Gastrocnemius medialis (tissue), 4 donors: ENCODE results near the gene AKAP10. TPM values are rescaled to one million over a fixed set of nuclear protein-coding genes. Genes with fewer than 3 reads are reported as not detected.
A peak's percentile ranks its signal among the peaks of the same experiment; 100 is the strongest.

Source experiments
- ATAC-seq, 2 donors: fragments of 150-250 bp; one replicate each; pipeline ENCODE4 v1.9.1; 2016
- DNase-seq, 2 donors: peaks; one replicate each; pipeline ENCODE4 v3.0.0-alpha.2; 2019
- H3K27ac ChIP-seq, 4 donors: fragments of 200-600 bp; sonication (generic); 1 replicate in 1 of 4; 2 replicates in 3 of 4; pipeline ENCODE4 v1.5.1; 2016 to 2018; ENCODE audit warnings: mild to moderate bottlenecking in 2 of 4, moderate library complexity in 1 of 4
- H3K27me3 ChIP-seq, 3 donors: fragments of 200-600 bp; sonication (generic) in 2 of 3; 1 replicate in 1 of 3; 2 replicates in 2 of 3; pipeline versions ENCODE4 v1.5.1 to v1.6.0; 2016 to 2019; ENCODE audit warnings: mild to moderate bottlenecking in 1 of 3, moderate library complexity in 1 of 3
- H3K36me3 ChIP-seq, 2 donors: fragments of 200-600 bp; sonication (generic) in 1 of 2; one replicate each; pipeline ENCODE4 v1.5.1; 2017 to 2018
- H3K4me1 ChIP-seq, 2 donors: fragments of 200-600 bp; sonication (generic) in 1 of 2; one replicate each; pipeline ENCODE4 v1.5.1; 2016 to 2017; ENCODE audit warnings: mild to moderate bottlenecking in 2 of 2
- H3K4me3 ChIP-seq, 4 donors: fragments of 200-600 bp; sonication (generic) in 3 of 4; 1 replicate in 1 of 4; 2 replicates in 3 of 4; pipeline ENCODE4 v1.5.1; 2016 to 2019; ENCODE audit warnings: mild to moderate bottlenecking in 2 of 4
- H3K9me3 ChIP-seq, 3 donors: fragments of 200-600 bp; sonication (generic) in 2 of 3; 1 replicate in 1 of 3; 2 replicates in 2 of 3; pipeline ENCODE4 v1.5.1; 2016 to 2019
- CTCF ChIP-seq, 5 experiments: fragments of 450-650 bp in 3 of 5; fragments of 200-600 bp in 2 of 5; sonication (generic) in 2 of 5; IDR thresholded peaks in 4 of 5; conservative IDR thresholded peaks in 1 of 5; 1 replicate in 4 of 5; 2 replicates in 1 of 5; pipeline ENCODE4 v1.5.1; 2016 to 2019; ENCODE audit warnings: antibody characterized with exemption in 5 of 5, mild to moderate bottlenecking in 3 of 5, moderate library complexity in 3 of 5
- POLR2A ChIP-seq, 2 donors: fragments of 450-650 bp; IDR thresholded peaks; one replicate each; pipeline ENCODE4 v1.6.1; 2017; ENCODE audit warnings: antibody characterized with exemption in 2 of 2, mild to moderate bottlenecking in 2 of 2, moderate library complexity in 2 of 2
- in situ Hi-C, 4 donors: fragments of 200-750 bp; cut with MboI; loops; one replicate each; pipeline versions ENCODE4 v1.15.0 to v1.8.0; 2017; ENCODE audit warnings: low sequenced_read_pairs in 4 of 4
- intact Hi-C: fragments of 100-400 bp; cut with DNase I; formaldehyde crosslinking; loops from one replicate; pipeline ENCODE4 v1.15.1; 2023; ENCODE audit warnings: low total_unique reads
- total RNA-seq, 4 donors: library from RNA; depleted of rRNA; stranded (reverse); fragments of >200 nt; gene quantifications; one replicate each; pipeline versions ENCODE4 v1.1.0 to v1.2.3, GENCODE V29; 2016

The AKAP10 gene
- total RNA-seq, 4 donors from 2014 or later: 6.1 to 26.1 (median 9.9) TPM

- H3K4me1 ChIP-seq: peaks cover 3 to 4% of the 10 kb centered on the region in 2 donors
- H3K4me3 ChIP-seq: no peak overlapping the region
- H3K36me3 ChIP-seq: no peaks in the 10 kb centered on the region
- H3K9me3 ChIP-seq: no peaks in the 10 kb centered on the region
- in situ Hi-C loops (loop anchor here (5.0 to 25.0 kb wide), 3 partner anchors 121 to 321 kb away; no protein-coding TSS in a partner anchor), intact Hi-C loops (no loop called here)
- H3K27me3 ChIP-seq: no peaks in the 10 kb centered on the region
- ATAC-seq (no peak), DNase-seq (no peak)
- TF ChIP-seq POLR2A (IDR thresholded peaks at IDR 0.05) (no peak), CTCF (IDR thresholded peaks at IDR 0.05 in 4 of 5, conservative IDR thresholded peaks at IDR 0.05 in 1 of 5) (no peak)
- H3K27ac ChIP-seq: no peak overlapping the region
Observed at GRCh38 chr17:19991252-19991885, 13.7 kb upstream of the AKAP10 start.

DNA sequence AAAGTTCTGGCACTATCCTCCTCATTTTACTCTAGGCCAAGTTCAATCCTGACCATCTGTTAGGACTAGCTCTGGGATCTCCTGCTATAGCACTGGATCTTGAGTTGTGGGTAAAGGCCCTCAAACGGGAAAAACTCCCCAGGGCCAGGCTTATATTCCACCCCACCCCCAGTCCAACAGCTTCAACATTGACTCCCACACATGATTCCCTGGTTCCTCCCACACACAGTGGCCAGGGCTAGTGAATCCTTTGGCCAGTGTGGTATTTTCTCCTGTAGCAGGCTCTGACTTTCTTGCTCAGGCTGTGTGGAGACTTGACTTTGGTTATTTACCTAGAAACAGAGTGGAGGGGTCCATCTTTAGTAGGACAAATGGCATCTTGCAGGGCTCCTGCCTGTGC lies 10.3 kb upstream of the AKAP10 start:
- in situ Hi-C loops: loop anchor here in 2 of 4 donors (25.0 kb wide), 1 partner anchor 324 kb away; no protein-coding TSS in a partner anchor
- ATAC-seq: no peak
- peaks cover under 1% of the 10 kb centered on the region in 2 donors for H3K4me1 ChIP-seq
- H3K36me3 ChIP-seq: no peaks in the 10 kb centered on the region
- no peak for DNase-seq
- no peaks in the 10 kb centered on the region for H3K27me3 ChIP-seq
- no peak overlapping the region for H3K27ac ChIP-seq
- intact Hi-C loops: loop anchor here (5.0 to 10.0 kb wide), 2 partner anchors 237 to 324 kb away; no protein-coding TSS in a partner anchor
- no peak for TF ChIP-seq CTCF (IDR thresholded peaks at IDR 0.05 in 4 of 5, conservative IDR thresholded peaks at IDR 0.05 in 1 of 5)
- no peak for TF ChIP-seq POLR2A (IDR thresholded peaks at IDR 0.05)
- H3K9me3 ChIP-seq: no peaks in the 10 kb centered on the region
- H3K4me3 ChIP-seq: no peak overlapping the region

GRCh38 chr17:19986941-19987861 lies 9.6 kb upstream of the AKAP10 start:
- in situ Hi-C loops: loop anchor here in 2 of 4 donors (25.0 kb wide), 1 partner anchor 325 kb away; no protein-coding TSS in a partner anchor
- Histone ChIP-seq H3K27me3 (no peaks in the 10 kb centered on the region), H3K27ac (no peak overlapping the region), H3K4me1 (no peaks in the 10 kb centered on the region), H3K4me3 (no peak overlapping the region), H3K36me3 (no peaks in the 10 kb centered on the region), H3K9me3 (no peaks in the 10 kb centered on the region)
- DNase-seq (no peak), ATAC-seq (no peak)
- intact Hi-C loops: loop anchor here (5.0 to 10.0 kb wide), 2 partner anchors 238 to 325 kb away; no protein-coding TSS in a partner anchor
- no peak for TF ChIP-seq POLR2A (IDR thresholded peaks at IDR 0.05)
- no peak for TF ChIP-seq CTCF (IDR thresholded peaks at IDR 0.05 in 4 of 5, conservative IDR thresholded peaks at IDR 0.05 in 1 of 5)

DNA sequence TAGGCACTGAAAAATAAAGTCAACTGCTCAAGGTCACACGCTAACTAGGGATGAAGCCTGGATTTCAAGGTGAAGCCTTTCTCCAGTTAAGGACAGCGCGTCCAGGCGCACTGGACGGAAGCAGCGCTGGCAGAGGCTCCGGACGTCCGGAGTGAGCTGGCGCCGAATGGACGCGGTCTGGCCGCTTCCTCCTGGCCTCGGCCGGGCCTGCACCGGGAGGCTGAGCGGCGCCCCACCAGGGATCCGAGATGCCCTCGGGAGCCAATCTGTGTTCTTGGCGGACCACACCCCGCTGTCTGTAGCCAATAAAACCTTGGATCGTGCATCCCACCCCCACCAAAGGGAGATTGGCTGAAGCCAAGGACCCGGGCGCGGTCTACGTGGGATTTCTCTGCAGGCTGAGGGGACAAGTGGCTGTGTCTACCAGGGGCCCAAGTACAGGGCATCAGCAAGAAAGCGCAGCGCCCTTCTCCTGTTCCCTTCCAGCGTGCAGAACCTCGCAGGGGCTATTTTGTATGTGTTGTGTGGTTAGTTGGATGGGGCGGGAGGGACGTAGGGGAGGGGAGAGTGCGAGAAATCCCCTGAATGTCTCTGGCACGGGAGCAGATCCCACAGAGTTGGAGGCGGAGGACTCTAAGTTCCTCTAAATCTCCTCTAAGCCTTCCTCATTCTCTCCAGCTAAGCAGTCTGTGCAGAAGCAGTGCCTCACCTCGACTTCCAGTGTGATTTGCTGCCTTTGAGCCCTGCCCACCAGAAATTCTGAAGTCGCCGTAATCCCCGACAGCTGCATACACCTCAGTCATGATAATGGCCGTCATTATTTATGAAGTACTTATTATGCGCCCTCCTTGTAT lies 2.5 kb upstream of the AKAP10 start:
- no peak for TF ChIP-seq CTCF (IDR thresholded peaks at IDR 0.05 in 4 of 5, conservative IDR thresholded peaks at IDR 0.05 in 1 of 5)
- no peak for TF ChIP-seq POLR2A (IDR thresholded peaks at IDR 0.05)
- H3K27ac ChIP-seq: peak overlapping the region in 1 of 4 donors; percentile 21
- intact Hi-C loops (loop anchor here (10.0 kb wide), 1 partner anchor 245 kb away; no protein-coding TSS in a partner anchor), in situ Hi-C loops (loop anchor here in 2 of 4 donors (25.0 kb wide), 1 partner anchor 332 kb away; no protein-coding TSS in a partner anchor)
- H3K36me3 ChIP-seq: no peaks in the 10 kb centered on the region
- peak in 1 of 2 donors; percentile 28 for DNase-seq
- no peaks in the 10 kb centered on the region for H3K27me3 ChIP-seq
- no peak for ATAC-seq
- H3K4me3 ChIP-seq: no peak overlapping the region
- H3K4me1 ChIP-seq: peaks cover 17 to 30% of the 10 kb centered on the region in 2 donors
- H3K9me3 ChIP-seq: no peaks in the 10 kb centered on the region
